22Rv1 (cell line): ENCODE data around the gene IL17REL.

Experiments used
- ZFX ChIP-seq: fragments of 450-650 bp; IDR thresholded peaks from 2 replicates; pipeline ENCODE4 v1.6.1; 2017; ENCODE audit warnings: antibody characterized with exemption, borderline replicate concordance
- TF ChIP-seq, protein P1 (sequence below): fragments of 450-650 bp; IDR thresholded peaks from 2 replicates; pipeline ENCODE4 v1.5.1; 2017; ENCODE audit warnings: mild to moderate bottlenecking

- TF ChIP-seq, protein P1, sequence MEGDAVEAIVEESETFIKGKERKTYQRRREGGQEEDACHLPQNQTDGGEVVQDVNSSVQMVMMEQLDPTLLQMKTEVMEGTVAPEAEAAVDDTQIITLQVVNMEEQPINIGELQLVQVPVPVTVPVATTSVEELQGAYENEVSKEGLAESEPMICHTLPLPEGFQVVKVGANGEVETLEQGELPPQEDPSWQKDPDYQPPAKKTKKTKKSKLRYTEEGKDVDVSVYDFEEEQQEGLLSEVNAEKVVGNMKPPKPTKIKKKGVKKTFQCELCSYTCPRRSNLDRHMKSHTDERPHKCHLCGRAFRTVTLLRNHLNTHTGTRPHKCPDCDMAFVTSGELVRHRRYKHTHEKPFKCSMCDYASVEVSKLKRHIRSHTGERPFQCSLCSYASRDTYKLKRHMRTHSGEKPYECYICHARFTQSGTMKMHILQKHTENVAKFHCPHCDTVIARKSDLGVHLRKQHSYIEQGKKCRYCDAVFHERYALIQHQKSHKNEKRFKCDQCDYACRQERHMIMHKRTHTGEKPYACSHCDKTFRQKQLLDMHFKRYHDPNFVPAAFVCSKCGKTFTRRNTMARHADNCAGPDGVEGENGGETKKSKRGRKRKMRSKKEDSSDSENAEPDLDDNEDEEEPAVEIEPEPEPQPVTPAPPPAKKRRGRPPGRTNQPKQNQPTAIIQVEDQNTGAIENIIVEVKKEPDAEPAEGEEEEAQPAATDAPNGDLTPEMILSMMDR: no peak
- no peak for TF ChIP-seq ZFX
Observed at GRCh38 chr22:50011447-50012210, 936 bp downstream of the IL17REL start.
